Stimulated activated CD8-positive, alpha-beta memory T cell treated with anti-CD3 and anti-CD28 coated beads, Interleukin-2, amount 100 ng/mL, for 48 hours (primary cell): ENCODE measurements around the gene GDPD3.
A peak's percentile ranks its signal among the peaks of the same experiment; 100 is the strongest.
"Not testable (repeated sequence)": the region's sequence is repeated elsewhere in the genome, so short reads cannot be mapped to it uniquely, and the experiment has no call there.

Experiments
- DNase-seq, 2 donors: peaks; one replicate each; pipeline ENCODE4 v3.0.0-alpha.2; 2020; ENCODE audit warnings: low read depth in 2 of 2

GDPD3 gene

DNA sequence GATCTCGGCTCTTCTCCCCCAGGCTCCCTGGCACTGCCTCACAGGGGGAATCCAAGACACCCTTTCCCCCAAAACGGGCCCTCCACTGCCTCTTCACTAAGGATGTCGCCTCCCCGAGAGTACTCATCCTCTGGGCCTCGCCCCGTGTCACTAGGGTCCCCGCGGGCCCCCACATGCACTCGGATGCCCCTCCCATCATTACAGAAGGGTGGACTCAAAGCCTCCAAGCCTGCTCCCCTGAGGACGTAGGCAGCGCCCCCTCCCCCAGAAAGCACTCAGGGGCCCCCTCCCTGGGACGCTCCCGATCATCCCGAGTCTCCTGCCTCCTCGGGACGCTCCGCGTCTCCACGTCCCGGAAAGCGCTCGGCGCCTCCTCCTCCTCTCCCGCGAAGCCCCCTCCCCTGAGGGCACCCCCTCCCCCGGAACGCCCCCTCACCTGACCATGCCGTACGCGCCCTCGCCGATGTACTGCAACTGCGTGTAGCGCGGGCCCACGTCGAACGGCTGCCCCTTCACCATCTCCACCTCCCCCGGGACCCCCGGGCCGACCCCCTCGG, 9.3 kb upstream of the GDPD3 start:
- DNase-seq, result no peak

DNA sequence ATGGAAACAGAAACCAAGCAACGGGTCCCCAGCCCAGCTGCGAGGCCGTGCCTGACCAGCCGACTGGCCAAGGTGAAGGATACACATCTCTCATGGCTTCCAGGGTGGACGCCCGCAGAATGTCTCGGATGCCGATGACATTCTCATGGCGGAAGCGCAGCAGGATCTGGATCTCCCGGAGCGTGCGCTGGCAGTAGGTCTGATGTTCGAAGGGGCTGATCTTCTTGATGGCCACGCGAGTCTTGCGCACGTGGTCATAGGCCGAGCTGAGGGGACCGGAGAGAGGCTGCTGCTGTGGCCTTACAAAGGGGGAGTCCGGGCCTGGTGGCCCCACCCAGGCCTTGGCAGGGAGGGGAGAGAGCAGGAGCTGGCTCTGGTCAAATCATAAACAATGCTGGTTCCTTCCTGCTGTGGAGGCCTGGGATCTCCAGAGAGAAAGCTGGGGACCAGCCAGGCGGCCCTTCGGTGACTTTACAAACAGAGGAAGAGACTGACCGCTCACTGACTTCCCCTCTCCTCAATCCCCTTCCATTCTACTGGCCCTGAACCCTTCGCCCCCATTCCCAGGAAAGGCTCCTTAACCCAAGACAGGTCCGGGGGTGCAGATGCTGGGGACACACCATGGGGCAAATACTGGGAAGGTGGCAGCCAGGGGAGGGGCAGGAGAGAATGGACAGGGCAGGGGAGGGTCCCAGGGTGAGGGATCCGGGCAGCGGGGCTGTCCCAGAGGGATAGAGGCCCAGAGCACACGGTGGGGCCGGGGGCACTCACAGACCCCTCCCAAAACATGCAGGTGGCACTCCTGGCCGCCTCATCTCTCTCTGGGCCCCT, 8.6 kb upstream of the GDPD3 start:
- no peak for DNase-seq

DNA sequence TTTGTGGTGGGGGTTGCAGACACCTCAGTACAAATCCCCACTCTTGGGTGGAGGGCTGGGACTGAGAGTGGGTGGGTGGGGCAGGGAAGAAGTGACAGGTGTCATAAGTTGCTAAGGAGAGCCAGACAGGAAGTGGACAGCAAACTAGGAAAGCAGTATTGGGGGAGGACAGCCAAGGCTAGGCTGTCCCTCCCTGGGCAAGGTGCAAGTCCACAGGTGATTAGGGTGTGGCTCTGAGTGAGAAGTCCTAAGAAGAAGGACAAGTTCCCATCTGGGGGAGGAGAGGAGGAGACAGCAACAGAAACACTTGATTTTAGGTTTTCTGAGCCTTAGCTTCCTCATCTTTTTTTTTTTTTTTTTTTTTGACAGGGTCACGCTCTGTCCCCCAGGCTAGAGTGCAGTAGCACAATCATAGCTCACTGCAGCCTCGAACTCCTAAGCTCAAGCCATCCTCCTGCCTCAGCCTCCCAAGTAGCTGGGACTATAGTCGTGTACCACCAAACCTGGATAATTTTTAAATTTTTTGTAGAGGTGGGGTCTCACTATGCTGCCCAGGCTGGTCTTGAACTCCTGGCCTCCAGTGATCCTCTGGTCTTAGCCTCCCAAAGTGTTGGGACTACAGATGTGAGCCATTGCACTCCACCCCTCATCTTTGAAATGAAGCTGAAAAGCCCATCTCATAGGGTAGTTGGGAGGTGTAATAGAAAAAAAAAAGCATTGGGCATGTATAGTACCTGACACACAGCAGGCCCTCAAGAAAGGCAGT, 7.2 kb upstream of the GDPD3 start:
- DNase-seq, result no peak

DNA sequence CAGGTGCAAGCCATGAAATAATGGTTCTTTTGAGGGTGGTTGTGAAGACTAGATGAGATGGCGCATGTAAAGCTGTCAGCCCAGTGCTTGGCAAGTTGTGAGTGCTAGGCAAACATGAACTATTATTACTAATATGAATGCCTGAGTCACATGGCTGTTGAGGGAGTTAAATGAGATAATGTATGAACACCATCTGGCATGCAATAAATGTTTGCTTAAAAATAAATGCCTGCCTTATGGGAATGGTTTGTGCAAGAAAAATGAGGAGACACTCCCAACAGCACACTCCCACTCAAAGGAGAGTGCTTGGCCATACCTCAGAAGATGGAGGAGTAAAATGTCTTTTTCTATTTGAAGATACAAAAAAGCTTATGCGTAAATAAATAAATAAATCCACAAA, 6.1 kb upstream of the GDPD3 start:
- DNase-seq, result no peak

DNA sequence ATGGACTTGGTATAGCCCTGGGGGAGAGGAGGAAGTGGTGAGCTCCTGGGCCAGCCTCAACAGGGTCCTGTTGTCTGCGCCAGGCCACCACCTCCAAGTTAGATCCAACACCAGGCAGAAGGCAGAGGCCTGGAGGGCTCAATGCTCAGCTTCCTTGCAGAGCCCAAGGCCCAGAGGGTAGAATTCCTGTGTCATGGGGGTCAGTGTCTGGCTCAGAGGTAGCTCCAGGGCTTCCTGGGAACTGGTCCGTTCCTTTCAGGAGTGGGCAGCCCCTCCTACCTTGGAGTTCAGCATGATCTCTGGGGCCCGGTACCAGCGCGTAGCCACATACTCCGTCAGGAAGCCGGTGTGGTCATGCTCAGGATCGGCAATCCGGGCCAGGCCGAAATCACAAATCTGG, 4.4 kb upstream of the GDPD3 start:
- no peak for DNase-seq

DNA sequence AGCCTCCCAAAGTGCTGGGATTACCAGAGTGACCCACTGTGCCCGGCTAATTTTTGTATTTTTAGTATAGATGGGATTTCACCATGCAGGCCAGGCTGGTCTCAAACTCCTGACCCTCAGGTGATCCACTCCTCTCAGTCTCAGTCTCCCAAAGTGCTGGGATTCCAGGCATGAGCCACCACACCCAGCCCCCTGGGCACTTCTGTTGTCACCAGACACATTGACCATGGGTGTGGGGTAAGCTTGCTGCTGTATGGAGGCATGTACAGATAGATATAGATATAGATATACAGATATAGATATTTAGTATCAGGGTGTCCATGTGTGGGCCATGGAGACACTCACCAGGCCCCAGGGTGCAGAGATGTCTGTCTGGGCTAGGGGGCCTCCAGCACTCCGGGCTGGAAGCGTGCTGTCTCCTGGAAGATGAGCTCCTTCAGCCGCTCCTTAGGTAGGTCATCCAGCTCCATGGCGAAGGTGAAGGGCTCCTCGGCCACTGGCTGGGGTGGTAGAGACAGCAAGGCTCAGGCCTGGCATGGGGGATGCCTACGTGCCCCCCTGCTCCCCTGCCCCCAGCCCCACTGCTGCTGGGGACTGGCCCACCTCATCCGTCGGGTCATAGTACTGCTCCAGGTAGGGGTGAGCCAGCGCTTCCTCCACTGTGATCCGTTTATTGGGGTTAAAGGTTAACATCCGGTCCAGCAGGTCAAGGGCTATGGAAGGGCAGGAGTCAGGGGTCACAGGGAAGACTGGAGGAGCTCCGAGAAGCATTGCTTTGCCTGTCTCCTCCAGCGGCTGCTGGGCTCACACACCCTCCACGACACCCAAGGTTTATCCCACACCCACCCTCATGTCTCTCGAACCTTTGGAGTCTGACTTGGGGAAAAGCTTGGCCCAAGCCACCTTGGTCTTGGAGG, 3.2 kb upstream of the GDPD3 start:
- DNase-seq, result no peak

DNA sequence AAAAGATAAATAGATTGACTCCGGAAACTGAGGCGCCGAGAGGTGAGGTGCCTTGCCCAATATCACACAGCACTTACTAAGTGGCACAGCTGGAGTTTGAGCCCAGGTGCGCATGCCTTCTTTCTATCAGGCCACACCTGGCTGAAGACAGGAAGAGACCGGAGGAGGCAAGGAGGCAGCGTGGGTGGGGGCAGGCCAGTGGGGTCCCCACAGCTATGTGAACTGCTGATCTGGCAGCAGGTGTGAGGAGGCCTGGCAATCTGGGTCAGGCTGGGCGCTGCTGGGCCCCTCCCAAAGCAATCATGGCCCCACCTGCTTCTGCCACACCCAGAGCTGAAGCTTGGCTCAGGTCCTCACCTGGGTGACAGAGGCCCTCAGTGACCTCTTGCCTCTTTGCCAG, 1.9 kb upstream of the GDPD3 start:
- no peak for DNase-seq

DNA sequence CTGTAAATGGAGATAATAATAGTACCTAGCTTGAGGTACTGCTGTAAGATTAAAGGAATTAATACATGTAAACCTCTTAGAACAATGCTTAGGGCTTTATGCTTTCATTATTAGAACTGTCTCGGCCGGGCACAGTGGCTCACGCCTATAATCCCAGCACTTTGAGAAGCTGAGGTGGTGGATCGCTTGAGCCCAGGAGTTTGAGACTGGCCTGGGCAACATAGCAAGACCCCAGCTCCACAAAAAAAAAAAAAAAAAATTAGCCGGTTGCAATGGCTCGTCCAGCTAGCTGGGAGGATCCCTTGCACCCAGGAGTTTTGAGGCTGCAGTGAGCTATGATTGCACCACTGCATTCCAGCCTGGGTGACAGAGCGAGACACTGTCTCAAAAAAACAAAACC, 1.5 kb upstream of the GDPD3 start:
- DNase-seq, result not testable (repeated sequence)

DNA sequence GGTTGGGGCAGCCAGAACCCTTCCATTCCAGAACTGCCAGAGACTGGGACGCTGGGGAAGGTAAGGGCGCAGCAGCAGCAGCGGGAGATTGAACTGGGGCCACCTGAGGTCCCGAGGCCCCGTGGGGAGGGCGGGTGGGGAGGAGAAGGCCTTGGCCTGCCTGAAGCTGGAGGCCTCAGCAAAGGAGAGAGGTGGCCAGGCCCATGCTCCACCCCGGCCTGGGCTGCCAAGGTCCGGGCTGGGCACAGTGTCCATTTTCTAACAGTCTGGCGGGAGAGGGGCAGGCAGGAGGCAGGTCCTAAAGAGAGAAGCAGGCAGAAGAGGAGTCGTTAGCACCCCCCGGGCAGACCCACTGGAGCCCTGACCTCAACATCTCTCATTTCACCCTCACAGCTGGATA, 1.1 kb upstream of the GDPD3 start:
- DNase-seq, result no peak

DNA sequence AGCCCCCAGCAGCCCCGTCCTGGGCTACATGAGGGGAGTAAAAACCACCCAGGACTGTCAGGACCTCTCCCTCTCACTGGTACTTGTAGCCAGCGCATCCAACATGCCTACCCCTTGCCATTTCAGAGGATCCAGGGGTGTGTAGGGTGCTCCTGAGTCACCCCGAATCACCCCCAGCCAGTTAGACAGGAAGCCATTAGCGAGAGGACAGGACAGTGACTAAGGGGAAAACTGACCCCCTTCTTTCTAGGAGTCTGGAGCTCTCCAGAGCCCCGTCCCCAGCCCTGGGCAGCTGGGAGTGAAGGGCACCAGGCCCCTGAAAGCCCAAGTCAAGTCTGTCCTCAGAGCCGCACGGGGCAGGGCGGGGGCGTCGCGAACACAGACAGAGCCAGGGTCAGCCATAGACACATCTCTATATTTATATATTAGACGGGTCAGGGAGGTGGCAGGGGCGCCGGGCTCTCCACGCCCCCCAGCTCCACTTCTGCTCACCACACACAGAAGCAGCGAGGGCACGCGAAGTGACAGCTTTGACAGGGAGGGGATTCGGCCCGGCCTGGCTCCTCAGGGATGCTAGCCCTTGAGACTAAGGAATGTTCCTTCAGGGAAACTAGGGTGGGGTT, 485 bp upstream of the GDPD3 start:
- no peak for DNase-seq

DNA sequence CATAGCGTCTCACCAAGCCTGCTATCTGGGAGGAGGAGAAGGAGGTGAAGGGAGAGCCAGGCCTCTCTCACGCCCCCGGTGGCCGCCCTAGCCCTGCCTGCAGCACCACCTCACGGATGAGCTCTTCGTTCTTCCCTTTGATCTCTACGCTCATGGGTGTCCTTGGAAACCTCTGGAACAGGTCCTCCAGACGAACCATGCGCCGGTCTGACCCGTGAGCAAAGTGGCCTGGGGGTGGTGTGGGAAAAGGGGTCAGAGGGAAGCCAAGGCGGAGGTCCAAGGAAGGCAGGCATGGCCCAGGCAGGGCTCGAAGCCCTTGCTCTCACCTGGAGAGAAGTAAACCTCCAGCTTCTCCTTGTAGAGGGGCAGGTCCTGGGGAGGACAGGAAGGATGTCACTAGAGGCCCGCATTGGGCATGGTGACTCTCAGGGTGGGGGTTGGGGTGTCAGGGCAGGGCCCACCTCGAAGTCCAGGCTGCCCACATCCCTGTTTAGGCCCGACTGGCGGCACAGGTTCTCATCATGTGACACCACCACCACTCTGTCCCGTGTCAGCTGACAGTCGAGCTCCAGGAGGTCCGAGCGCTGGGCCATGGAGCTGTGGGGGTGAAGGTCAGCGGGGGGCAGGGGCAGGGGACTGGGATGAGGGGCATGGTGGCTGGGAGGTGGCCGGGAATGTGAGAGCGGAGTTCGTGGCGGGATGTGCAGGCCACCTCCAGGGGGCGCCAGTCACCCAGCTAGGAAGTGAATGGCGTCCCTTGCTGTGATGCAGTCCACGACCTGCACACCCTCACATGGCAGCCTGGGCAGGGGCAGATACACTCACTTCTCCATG, 923 bp downstream of the GDPD3 start:
- DNase-seq, result peak; percentile 61 to 64

DNA sequence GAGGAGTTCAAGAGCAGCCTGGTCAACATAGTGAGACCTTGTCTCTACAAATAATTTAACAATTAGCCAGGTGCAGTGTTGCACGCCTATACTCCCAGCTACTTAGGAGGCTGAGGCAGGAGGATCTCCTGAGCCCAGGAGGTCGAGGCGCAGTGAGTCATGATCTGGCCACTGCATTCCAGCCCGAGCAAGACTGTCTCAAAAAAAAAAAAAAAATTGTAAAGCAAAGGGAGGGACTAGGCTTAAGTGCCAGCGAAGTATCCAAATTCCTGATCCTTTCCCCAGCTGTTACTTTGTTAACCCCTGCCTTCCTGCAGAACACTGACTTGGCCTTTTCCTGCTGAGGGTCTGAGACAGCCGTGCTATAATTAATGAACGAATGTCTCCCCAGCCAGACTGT, 2.7 kb downstream of the GDPD3 start:
- no peak for DNase-seq

DNA sequence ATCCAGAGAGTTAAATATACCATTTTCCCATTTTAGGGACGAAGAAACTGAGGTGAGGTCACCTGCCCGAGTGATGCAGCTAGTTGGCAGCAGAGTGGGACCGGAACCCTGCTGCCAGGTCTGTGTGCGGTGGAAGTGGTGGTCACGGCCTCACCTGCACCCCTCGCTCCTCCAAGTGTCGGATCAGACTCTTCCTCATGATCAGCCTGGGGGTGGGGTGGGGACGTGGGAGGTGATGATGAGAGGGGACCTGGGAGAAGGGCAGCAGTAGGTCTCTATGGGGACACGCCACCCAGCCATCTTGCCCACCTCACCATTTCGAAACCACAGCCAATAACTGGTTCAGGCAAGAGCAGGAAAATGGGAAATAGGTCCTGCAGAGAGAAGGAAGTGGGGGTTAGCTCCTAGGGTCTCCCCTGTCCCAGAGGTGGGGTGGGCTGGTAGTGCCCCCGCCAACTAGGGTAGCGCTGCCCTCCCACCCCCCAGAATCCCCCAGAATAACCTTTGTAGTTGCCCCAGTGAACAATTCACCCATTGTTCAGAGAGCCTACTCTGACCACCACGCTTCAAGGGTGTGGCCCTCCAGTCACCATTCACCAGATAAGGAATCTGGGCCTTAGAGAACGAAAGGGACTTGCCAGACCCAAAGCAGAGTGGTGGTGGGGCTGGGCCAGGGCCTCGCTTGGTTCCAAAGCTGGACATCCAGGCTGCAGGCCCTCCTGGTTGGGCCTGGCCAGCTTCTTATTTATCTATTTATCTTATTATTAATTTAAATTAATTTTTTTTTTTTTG, 5.1 kb downstream of the GDPD3 start:
- no peak for DNase-seq

DNA sequence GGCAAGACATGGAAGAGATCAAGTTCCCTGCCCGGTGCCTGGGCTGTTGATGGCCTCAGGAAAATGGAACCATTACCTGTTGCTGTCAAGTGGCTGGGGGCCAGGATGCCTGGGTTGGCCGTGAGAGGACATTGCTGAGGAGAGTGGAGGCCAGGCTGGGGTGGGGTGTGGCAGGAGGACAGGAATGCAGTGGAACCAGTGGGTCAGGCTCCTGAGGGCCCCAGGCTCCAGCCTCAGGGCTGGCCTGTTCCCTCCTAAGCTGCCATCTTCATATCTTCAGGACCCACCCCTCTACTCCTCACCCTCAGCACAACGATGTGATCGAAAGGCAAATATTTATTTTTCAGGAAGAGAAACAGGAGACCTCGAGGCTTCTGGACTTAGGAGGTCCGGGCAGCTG, 8.8 kb downstream of the GDPD3 start:
- DNase-seq, result no peak

DNA sequence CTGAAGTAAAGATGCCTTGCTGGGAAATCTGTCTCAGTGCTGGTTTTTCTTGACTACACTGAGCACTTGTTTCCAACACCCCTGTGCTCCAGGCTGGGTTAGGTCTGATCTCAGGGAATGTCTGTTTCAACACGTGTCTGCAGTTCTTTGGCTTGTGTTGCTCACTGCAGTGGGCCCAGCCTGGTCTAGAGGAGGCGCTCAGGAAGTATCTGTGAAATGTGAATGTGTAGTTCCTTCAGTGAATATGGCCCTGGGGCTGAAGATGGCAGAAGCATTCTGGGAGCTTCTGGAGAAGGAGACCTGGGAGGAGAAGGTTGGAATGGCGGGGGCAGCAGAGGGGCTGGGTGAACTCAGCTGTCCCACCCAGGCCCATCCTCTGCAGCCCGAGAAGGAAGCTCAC, 9.2 kb downstream of the GDPD3 start:
- no peak for DNase-seq

DNA sequence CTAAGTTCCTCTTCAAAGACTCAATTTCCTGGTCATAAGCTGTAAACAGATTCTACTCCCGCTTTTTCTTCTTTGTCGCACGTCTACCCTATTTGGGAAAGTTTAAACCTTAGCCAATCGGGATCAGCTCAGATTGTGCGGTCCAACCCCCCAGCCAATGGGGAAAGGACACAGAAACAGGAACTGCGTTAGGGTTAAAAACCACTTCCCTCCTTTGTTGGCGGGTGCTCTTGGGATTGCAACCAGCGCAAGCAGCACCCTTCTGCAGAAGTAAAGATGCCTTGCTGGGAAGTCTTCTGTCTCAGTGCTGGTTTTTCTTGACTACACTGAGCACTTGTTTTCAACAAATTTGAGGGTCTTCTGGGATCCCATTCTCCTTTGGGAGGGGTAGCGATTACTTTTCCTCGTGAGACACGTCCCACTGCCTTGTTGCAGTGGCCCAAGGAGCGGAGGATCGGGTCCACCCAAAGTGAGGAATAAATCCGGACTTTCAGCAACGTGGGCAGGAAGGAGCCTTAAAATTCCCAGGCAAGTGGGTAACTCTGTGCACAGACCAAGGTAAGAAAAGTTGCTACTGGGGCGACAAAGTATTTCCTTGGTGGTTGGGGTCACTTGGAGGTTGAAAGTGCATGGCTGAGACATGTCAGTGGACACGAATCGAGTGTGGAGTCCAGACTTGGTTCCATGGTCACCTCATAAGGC, 16.3 kb downstream of the GDPD3 start:
- DNase-seq, result no peak

DNA sequence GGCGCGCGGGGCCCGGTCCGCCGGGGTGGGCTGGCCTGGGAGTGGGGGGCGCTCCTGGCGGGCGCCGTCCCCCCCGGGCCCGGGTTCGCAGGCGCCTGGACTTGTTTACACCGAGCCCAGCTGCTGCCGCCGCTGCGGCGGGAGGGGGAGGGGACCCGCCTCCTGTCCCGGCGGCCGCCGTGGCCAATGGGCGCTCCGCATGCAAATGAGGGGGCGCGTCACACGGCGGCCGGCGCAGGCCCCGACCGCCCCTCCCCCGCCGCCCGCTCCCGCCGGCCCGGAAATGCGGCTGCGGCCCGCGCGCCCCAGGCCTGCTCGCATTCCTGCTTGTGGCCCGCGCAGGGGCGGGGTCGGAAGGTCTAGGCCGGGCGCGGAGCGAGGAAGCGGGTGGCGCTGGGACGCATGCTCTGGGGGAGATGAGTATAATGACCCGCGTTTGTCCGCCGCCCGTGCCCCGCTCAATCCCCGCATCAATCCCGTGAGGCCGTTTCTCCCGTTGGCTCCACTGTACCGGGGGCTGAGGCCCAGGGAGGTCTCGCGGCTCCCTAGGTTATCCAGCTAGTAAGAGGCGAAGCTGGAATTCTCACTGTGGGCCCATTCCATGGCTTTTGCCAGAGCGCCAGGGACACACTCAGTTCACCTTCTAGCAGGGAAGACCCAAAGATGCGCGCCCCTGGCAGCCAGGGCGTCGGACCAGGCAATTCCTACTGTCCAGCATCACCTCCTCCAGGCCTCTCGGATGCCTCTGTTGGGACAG, 17.1 kb downstream of the GDPD3 start, which contains the start of gene YPEL3:
Gene YPEL3 (minus strand): TSS at position 109 of the 757 bp plus-strand sequence. CDS start 731 bp downstream, outside the sequence.
- peak; percentile 80 to 85 for DNase-seq
